Glutamatergic neuron (in vitro differentiated cells): Measurements from ENCODE around the gene GLI3. TPM values are rescaled to one million over a fixed set of nuclear protein-coding genes. Genes with fewer than 3 reads are reported as not detected.

Experiments used
- DNase-seq: peaks from one replicate; pipeline ENCODE4 v3.0.0; 2022
- H3K27ac Mint-ChIP-seq: one replicate; pipeline ENCODE4 v1.8.0; 2020; ENCODE audit warnings: mild to moderate bottlenecking, mixed read lengths, inconsistent platforms; ENCODE audit not compliant: unreplicated experiment
- H3K27me3 Mint-ChIP-seq: one replicate; pipeline ENCODE4 v1.8.0; 2020; ENCODE audit warnings: mild to moderate bottlenecking, moderate library complexity, mixed read lengths, inconsistent platforms; ENCODE audit not compliant: unreplicated experiment
- H3K36me3 Mint-ChIP-seq: one replicate; pipeline ENCODE4 v1.8.0; 2020; ENCODE audit warnings: mild to moderate bottlenecking, mixed read lengths, inconsistent platforms; ENCODE audit not compliant: unreplicated experiment
- H3K4me1 Mint-ChIP-seq: one replicate; pipeline ENCODE4 v1.8.0; 2020; ENCODE audit warnings: mild to moderate bottlenecking, low read depth, mixed read lengths, inconsistent platforms; ENCODE audit not compliant: unreplicated experiment
- H3K4me3 Mint-ChIP-seq: one replicate; pipeline ENCODE4 v1.8.0; 2020; ENCODE audit warnings: mild to moderate bottlenecking, mixed read lengths, inconsistent platforms; ENCODE audit not compliant: unreplicated experiment
- H3K9me3 Mint-ChIP-seq: one replicate; pipeline ENCODE4 v1.8.0; 2020; ENCODE audit warnings: mild to moderate bottlenecking, moderate library complexity, mixed read lengths, inconsistent platforms; ENCODE audit not compliant: unreplicated experiment
- total RNA-seq: library from RNA; stranded (reverse); fragmentation: NEBNext Ultra II Directional; extraction: Animal tissue kit (Norgen Biotek cat#: 25700); gene quantifications from one replicate; pipeline ENCODE4 v1.2.1, GENCODE V29; 2021; ENCODE audit not compliant: unreplicated experiment
- TF ChIP-seq, protein P1 (sequence below): fragments of 200-600 bp; sonication (generic); IDR thresholded peaks from one replicate; pipeline ENCODE4 v1.5.0; 2021; ENCODE audit not compliant: partially characterized antibody, unreplicated experiment

GLI3 gene
- total RNA-seq, 1 donor from 2014 or later, result 2.9 TPM

DNA sequence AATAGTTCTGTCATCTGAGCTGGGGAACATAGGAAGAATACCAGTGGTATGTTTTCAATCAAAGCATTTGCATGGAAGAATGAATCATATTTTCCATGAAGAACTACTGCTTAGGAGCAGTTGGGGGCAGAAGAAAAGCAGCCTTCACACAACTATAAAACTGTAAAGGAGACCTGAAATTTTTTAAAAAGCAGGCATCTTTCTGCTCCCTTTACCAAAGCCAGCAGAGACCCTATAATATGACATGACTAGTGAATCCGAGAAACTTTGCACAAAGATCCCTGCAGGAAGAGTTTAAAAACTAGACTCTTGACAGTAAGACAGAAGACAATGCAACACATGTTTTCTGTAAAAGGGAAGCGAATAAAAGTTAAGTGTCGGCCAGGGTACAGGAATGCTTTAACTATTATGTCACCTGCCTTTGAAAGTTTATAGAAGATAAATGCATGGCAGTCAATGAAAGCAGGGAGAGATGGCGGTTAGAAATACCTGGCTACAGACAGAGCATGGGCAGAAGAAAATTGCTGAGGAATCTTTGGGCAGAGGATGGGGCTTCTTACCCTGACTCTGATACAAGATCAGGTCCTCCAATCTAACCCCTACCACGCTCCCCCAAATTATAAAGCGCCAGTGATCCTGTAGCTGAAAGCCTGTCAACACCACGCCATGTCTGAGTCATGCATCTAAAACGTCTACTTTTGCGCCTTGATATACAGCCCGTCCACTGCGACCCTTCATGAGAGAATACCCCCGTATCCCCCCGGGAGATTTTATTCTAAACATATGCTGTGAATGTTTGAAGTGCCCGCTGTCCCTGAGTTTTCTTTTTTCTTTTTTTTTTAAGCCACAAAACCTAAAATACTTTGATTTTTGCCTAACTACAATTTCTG, 93.1 kb downstream of the GLI3 start:
- Mint-ChIP-seq H3K36me3 (no peaks in the 10 kb centered on the region), H3K4me3 (no peak overlapping the region), H3K27me3 (peaks cover 2% of the 10 kb centered on the region), H3K4me1 (peaks cover 14% of the 10 kb centered on the region), H3K27ac (no peak overlapping the region), H3K9me3 (peaks cover 2% of the 10 kb centered on the region)
- TF ChIP-seq, protein P1, sequence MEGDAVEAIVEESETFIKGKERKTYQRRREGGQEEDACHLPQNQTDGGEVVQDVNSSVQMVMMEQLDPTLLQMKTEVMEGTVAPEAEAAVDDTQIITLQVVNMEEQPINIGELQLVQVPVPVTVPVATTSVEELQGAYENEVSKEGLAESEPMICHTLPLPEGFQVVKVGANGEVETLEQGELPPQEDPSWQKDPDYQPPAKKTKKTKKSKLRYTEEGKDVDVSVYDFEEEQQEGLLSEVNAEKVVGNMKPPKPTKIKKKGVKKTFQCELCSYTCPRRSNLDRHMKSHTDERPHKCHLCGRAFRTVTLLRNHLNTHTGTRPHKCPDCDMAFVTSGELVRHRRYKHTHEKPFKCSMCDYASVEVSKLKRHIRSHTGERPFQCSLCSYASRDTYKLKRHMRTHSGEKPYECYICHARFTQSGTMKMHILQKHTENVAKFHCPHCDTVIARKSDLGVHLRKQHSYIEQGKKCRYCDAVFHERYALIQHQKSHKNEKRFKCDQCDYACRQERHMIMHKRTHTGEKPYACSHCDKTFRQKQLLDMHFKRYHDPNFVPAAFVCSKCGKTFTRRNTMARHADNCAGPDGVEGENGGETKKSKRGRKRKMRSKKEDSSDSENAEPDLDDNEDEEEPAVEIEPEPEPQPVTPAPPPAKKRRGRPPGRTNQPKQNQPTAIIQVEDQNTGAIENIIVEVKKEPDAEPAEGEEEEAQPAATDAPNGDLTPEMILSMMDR, result no peak
- no peak for DNase-seq

DNA sequence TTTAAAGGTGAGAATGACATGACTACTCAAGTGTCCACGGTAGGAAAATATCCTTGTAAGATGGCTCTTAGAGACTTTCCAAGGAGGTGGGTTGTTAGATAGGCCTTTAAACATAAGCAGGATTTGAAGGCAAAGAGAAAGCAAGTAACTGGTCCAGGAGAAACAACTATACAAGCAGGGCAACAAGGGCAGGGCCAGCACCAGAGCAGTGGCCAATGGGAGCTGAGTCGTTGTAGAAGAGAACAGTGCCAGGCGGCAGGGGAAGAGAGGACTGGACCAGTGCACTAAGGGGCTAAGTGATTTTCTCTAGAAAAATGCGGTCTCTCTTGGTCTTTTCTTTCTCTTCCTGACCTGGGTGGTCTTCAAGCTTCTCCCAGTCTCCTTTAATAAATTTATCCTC, 94.9 kb downstream of the GLI3 start:
- no peak for DNase-seq
- H3K4me3 Mint-ChIP-seq, result no peak overlapping the region
- TF ChIP-seq, protein P1, result no peak
- peaks cover 2% of the 10 kb centered on the region for H3K27me3 Mint-ChIP-seq
- no peaks in the 10 kb centered on the region for H3K36me3 Mint-ChIP-seq
- H3K9me3 Mint-ChIP-seq, result peaks cover 2% of the 10 kb centered on the region
- H3K27ac Mint-ChIP-seq, result no peak overlapping the region
- peaks cover 15% of the 10 kb centered on the region for H3K4me1 Mint-ChIP-seq

DNA sequence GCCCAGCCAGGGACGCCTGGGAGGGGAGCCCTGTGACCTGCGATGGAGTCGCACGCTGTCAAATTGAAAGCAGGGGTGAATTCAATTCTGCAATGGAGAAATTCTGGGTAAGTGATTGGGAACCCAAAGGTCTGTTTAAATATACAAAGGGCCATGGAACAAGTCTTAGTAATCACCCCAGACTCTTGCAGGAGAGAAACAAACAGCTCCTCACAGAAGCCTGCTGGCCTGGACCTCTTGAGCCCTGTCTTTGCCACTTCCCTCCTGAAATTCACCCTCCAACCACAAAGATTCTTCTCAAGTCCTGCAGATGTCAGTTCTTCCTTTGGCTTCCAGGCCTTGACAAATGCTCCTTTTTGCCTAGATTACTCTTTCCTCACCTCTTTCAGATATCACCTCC, 97.3 kb downstream of the GLI3 start:
- H3K9me3 Mint-ChIP-seq, result peaks cover 2% of the 10 kb centered on the region
- TF ChIP-seq, protein P1, result no peak
- H3K27me3 Mint-ChIP-seq, result peaks cover 2% of the 10 kb centered on the region
- no peaks in the 10 kb centered on the region for H3K36me3 Mint-ChIP-seq
- no peak overlapping the region for H3K4me3 Mint-ChIP-seq
- DNase-seq, result no peak
- H3K4me1 Mint-ChIP-seq, result peaks cover 15% of the 10 kb centered on the region
- no peak overlapping the region for H3K27ac Mint-ChIP-seq

DNA sequence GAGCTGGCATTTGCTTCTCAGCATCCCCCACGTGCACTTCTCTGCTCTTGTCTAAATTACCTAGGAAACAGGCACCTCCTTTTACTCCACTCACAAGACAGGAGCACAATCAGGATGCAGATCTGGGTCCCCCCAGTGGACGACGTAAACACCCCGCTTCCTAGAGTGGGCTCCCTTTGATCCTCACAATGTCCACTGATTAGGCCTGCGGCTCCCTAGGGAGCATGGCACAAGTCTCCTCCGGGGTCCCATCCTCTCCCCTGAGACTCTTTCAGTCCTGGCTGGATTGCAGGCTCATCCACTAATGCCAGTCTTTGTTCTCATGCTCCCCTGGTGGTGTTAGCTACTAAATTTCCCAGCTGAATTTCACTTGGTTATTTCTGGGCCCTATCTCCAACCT, 98.3 kb downstream of the GLI3 start:
- no peaks in the 10 kb centered on the region for H3K36me3 Mint-ChIP-seq
- H3K9me3 Mint-ChIP-seq, result peaks cover 2% of the 10 kb centered on the region
- TF ChIP-seq, protein P1, result no peak
- peaks cover 6% of the 10 kb centered on the region for H3K4me1 Mint-ChIP-seq
- no peak overlapping the region for H3K27ac Mint-ChIP-seq
- H3K4me3 Mint-ChIP-seq, result no peak overlapping the region
- H3K27me3 Mint-ChIP-seq, result peaks cover 2% of the 10 kb centered on the region
- no peak for DNase-seq

DNA sequence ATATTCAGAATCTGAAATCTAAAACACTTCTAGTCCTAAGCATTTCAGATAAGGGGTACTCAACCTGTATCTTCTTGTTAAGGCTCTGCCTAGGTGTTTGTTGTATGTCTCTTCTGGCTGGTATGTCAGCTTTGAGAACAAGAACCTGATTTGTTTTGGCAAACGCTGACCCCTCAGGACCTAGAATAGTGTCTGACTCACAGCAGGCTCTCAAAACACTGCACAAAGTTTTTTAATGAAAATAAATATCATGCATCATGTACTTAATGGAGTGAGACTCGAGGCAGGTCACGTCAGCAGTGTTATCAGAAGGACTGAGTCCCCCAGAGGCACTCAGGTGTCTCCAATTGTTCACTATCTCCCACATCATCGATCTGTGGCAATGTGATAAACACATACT, 99.1 kb downstream of the GLI3 start:
- Mint-ChIP-seq H3K36me3 (no peaks in the 10 kb centered on the region), H3K27ac (no peak overlapping the region), H3K4me1 (peaks cover 4% of the 10 kb centered on the region), H3K27me3 (peaks cover 2% of the 10 kb centered on the region), H3K4me3 (no peak overlapping the region), H3K9me3 (peaks cover 2% of the 10 kb centered on the region)
- no peak for DNase-seq
- TF ChIP-seq, protein P1, result no peak
